Muscle of arm (tissue), 12 donors: Measurements from ENCODE around the gene DDX46. TPM values are rescaled to one million over a fixed set of nuclear protein-coding genes. Genes with fewer than 3 reads are reported as not detected.
"Not testable (repeated sequence)": the region's sequence is repeated elsewhere in the genome, so short reads cannot be mapped to it uniquely, and the experiment has no call there.

ENCODE experiments used
- DNase-seq: peaks from one replicate; pipeline ENCODE4 v3.0.0-alpha.2; 2013
- polyA plus RNA-seq, 12 donors: library from polyadenylated mRNA; unstranded; fragments of 120-200 nt; gene quantifications; one replicate each; pipeline ENCODE4 v1.2.1, GENCODE V29; 2013; ENCODE audit not compliant: insufficient read length in 12 of 12

The DDX46 gene
- polyA plus RNA-seq, 12 donors, result 50.1 to 86.7 (median 62.6) TPM; not detected in 1

- no peak for DNase-seq
Observed at GRCh38 chr5:134837530-134838181, 79.1 kb downstream of the DDX46 start.

DNA sequence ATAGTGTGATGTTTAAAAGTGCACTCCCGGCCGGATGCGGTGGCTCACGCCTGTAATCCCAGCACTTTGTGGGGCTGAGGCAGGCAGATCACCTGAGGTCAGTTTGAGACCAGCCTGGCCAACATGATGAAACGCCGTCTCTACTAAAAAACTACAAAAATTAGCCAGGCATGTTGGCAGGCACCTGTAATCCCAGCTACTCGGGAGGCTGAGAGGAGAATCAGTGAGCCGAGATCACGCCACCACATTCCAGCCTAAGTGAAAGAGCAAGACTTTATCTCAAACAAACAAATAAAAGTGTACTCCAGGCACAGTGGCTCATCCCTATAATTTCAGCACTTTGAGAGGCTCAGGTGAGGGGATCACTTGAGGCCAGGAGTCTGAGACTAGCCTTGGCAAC is 79.8 kb downstream of the DDX46 start:
- DNase-seq, result not testable (repeated sequence)

DNA sequence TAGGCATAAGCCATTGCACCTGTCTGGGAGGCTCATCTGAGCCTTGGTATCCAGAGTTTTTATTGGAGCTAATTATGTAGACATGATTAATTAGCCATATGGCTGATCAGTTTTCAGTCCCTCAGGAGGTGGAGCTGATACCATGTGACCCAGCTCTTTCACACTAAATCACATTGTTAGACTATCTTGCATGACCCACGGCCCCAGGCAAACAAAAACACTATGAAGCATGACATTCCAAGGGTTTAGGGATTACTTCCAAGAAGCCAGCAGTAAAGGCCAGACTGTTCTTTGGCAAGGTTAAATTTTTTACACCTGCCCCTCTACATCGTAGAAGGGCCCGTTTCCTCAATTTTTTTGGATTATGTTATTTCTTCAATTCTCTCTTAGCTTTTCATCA is 82.2 kb downstream of the DDX46 start:
- no peak for DNase-seq

GRCh38 chr5:134844252-134844651 is 85.7 kb downstream of the DDX46 start:
- no peak for DNase-seq

- peak; percentile 18 for DNase-seq
Observed at GRCh38 chr5:134845335-134845851, 86.8 kb downstream of the DDX46 start.

- DNase-seq, result peak; percentile 98
Observed at GRCh38 chr5:134845852-134846640, 87.5 kb downstream of the DDX46 start, which contains the start of gene C5orf24. C5orf24 (plus strand) TSS chr5:134845968; CDS start chr5:134854901, 8,933 bp downstream.

GRCh38 chr5:134846641-134846960 is 88.0 kb downstream of the DDX46 start:
- DNase-seq, result no peak

DNA sequence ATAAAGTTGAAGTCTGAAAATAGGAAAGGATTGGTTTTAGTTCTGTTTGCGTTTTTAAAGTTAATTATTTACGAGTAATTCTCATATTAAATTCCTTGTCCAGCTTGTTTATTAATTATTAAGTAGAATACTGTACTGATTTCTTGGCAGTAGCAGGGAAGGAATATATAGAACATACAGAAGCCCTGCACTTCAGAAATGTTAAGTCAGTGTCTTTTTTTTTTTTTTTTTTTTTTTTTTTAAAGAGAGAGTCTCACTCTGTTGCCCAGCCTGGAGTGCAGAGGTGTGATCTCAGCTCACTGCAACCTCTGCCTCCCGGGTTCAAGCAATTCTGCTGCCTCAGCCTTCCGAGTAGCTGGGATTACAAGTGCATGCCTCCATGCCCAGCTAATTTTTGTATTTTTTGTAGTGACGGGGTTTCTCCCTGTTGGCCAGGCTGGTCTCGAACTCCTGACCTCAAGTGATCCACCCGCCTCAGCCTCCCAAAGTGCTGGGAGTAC is 90.9 kb downstream of the DDX46 start:
- not testable (repeated sequence) for DNase-seq

DNA sequence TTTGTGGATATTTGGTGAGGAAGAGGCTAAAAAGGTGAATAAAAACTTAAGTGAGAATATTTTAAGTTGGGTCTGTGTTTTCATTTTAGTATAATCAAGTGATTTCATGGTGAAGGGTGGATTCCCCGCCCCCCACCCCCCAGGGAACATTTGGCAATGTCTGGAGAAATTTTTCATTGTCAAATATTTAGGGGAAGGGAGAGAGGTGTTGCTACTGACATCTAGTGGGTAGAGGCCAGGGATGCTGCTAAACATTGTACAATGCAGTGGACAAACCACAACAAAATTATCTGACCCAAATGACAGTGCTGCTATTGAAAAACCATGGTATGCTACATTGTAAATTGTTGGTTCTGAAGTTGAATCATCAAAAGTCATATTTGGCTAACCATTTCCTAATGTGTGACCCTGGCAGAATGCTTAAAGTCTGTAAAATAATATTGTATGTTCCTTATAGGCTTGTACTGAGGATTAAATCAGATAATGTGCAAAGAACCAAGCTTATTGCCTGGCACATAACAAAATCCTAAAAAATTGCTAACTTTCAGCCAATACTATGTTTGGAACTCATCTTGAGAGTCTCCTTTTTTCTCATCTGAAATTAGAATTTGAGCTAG is 92.8 kb downstream of the DDX46 start:
- peak; percentile 15 for DNase-seq

DNA sequence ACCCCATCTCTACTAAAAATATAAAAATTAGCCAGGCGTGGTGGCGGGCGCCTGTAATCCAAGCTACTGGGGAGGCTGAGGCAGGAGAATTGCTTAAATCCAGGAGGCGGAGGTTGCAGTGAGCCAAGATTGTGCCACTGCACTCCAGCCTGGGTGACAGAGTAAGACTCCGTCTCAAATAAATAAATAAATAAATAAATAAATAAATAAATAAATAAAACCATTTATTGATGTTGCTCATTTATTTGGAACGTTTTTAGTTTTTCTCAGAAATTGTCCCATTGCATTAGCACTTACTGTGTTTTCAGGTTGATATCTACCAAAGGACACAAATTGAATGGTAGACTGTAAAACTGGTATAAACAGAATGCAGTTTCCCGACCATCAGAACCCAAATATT is 97.9 kb downstream of the DDX46 start:
- DNase-seq, result not testable (repeated sequence)

DNA sequence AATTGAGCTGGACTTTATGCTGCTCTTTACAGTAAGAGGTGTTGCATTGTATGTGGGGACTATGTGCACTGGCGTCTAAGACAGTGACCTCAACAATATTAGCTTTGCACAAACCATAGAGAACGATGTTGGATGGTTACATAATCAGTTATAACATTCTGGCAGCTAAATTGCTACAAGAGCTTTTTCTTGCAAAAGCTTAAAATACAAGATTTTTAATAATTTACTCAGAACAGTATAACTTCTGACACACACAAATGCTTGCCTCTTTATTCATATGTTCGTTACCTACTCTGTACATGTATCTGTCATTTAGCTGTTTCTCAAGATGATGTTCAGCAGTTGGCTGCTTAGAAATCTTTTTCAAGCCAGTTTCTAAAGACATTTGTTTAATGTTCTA is 98.8 kb downstream of the DDX46 start:
- no peak for DNase-seq

DNA sequence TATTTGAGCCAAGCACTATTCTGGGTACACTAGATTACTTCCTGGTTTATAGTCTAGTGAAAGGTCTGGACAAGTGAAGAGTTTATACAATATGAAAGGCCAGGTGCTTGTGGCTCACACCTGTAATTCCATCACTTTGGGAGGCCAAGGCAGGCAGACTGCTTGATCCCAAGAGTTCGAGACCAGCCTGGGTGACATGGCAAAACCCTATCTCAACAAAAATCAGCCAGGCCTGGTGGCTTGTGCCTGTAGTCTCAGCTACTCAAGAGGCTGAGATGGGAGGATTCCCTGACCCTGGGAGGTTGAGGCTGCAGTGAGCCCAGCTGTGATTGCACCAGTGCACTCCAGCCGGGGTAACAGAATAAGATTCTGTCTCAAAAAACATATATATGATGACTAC is 106.1 kb downstream of the DDX46 start:
- no peak for DNase-seq

DNA sequence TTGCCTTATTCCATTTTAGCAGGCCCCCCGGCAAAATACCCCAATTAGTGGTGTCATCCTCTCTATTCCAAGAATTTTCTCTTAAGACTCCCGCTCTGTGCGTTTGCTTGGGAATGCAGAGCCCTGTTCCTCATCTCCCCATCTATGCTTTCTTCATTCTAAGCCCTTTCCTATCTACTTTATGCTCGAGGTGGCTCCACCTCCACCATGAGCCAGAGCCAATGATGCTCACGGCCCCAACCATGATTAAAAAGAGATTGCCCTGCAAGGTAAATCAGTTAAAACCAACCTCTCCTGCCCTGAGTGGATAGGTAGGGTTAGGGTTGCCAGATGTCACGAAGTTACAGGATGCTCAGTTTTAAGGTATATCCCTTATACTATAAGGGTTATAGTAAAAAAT is 114.9 kb downstream of the DDX46 start:
- peak; percentile 4 for DNase-seq

DNA sequence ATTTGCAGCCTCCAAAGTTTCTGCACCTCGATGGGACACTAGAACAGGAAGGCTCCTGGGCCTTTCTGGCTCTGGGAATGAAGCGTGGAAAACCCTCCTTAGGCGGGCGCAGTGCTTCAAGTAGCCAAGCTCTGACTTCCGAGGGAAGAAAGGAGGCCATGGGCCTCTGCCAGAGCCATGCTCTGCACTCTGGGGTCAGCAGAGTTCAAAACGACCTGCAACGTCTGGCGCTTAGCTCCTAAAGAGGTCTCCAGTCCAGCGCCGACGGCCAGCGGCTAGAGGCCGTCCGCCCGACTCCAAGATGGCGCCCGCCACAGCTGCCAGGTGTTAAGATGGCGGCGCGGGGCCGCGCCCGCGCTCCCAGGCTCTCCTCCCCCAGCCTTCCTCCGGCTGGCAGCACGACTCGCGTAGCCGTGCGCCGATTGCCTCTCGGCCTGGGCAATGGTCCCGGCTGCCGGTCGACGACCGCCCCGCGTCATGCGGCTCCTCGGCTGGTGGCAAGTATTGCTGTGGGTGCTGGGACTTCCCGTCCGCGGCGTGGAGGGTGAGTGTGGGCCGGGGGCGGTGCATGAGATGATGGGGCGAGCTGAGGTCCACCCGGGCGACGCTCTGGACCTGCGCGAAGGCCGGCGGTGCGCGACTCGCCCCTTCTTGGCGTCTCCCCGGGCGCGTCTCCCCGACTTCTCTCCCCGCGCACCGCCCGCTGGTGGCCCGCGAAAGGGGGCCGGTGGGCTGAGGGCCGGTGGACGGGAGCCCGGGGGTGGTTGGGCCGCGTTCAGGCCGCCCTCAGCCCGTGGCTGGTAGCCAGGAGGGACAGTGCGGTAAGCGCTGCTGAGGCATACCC is 115.6 kb downstream of the DDX46 start, which contains the start of gene TXNDC15:
Gene TXNDC15 (plus strand): TSS at position 385 of the 844 bp plus-strand sequence. CDS start 57 bp downstream, at position 442.
- peak; percentile 93 for DNase-seq

- DNase-seq, result peak; percentile 92
Observed at GRCh38 chr5:134874831-134875655, 116.5 kb downstream of the DDX46 start.

DNA sequence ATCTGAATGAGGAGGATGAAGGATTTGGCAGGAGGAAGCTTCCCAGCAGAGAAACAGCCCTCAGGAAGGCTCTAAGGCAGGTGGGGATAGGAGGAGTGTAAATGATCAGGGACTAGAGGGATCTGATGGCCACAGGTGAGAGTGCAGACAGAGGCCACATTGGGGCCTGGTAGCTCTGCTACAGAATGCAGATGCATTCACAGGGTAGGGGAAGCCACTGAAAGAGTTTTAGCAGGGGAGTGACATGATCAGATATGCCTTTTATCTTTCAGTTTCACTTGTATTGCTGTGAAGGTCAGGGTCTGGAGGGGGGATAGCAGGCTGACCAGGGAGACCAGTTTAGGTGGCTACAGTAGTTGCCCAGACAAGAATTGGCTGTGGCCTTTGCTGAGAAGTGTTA is 118.6 kb downstream of the DDX46 start:
- no peak for DNase-seq

GRCh38 chr5:134878403-134878802 is 119.8 kb downstream of the DDX46 start:
- DNase-seq, result no peak

DNA sequence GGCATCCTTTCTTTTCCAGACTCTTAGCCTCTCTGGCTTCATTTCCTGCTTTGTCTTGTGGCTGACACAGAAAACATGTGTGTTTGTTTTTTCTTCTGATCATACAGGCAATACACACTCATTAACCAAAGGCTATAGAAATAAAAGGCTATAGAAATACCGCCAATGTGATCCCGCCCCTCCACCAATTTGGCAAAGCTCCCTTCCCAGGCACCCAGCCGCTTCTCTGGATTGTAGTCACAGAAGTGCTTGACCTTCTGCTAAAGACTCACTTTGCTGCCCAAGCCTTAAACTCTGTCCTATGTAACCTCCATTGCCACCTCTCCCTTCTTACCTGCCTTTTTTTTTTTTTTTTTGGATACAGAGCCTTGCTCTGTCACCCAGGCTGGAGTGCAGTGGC is 120.9 kb downstream of the DDX46 start:
- DNase-seq, result no peak
